Prostate gland (tissue), 2 donors: ENCODE data around the gene MAN2B1. TPM values are rescaled to one million over a fixed set of nuclear protein-coding genes. Genes with fewer than 3 reads are reported as not detected.
A peak's percentile ranks its signal among the peaks of the same experiment; 100 is the strongest.

ENCODE experiments used
- DNase-seq: peaks from one replicate; pipeline ENCODE4 v3.0.0-alpha.2; 2019; ENCODE audit warnings: low spot score
- H3K27ac ChIP-seq, 2 donors: fragments of 200-600 bp; sonication (generic); 2 replicates each; pipeline ENCODE4 v1.5.1; 2017 to 2019
- H3K27me3 ChIP-seq: fragments of 200-600 bp; sonication (generic); replicated peaks from 2 replicates; pipeline ENCODE4 v1.5.1; 2019; ENCODE audit not compliant: insufficient read depth
- H3K36me3 ChIP-seq, 2 donors: fragments of 200-600 bp; sonication (generic); 1 replicate in 1 of 2; 2 replicates in 1 of 2; pipeline versions ENCODE4 v1.5.1 to v1.8.1; 2017 to 2019
- H3K4me1 ChIP-seq: fragments of 200-600 bp; sonication (generic); replicated peaks from 2 replicates; pipeline ENCODE4 v1.5.1; 2019
- H3K4me3 ChIP-seq, 2 donors: fragments of 200-600 bp; sonication (generic); 2 replicates each; pipeline ENCODE4 v1.5.1; 2017 to 2019
- H3K9me3 ChIP-seq: fragments of 200-600 bp; sonication (generic); 2 replicates; pipeline ENCODE4 v1.5.1; 2017
- CTCF ChIP-seq, 4 experiments: fragments of 200-600 bp in 2 of 4; fragments of 450-650 bp in 2 of 4; sonication (generic) in 2 of 4; IDR thresholded peaks; 1 replicate in 3 of 4; 2 replicates in 1 of 4; pipeline ENCODE4 v1.5.1; 2016 to 2019; ENCODE audit warnings: antibody characterized with exemption in 4 of 4, mild to moderate bottlenecking in 2 of 4, moderate library complexity in 2 of 4
- POLR2A ChIP-seq: fragments of 450-650 bp; IDR thresholded peaks from one replicate; pipeline ENCODE4 v1.6.1; 2016; ENCODE audit warnings: antibody characterized with exemption, mild to moderate bottlenecking
- POLR2AphosphoS5 ChIP-seq: sonication (generic); formaldehyde crosslinking; IDR thresholded peaks from one replicate; pipeline ENCODE4 v1.6.1; 2017; ENCODE audit warnings: antibody characterized with exemption
- WGBS: methylation state at CpG from one replicate; pipeline ENCODE4 v1.1.5; 2018; 5-methylcytosine and 5-hydroxymethylcytosine counted together
- intact Hi-C: fragments of 100-400 bp; cut with DNase I; formaldehyde crosslinking; loops from one replicate; pipeline ENCODE4 v1.14.2; 2022
- total RNA-seq, 2 donors: library from RNA; depleted of rRNA; stranded (reverse); fragments of >200 nt; gene quantifications; one replicate each; pipeline ENCODE4 v1.1.0, GENCODE V29; 2016

The MAN2B1 gene
- total RNA-seq, 2 donors from 2014 or later = 60.2 to 91.9 TPM

- WGBS = 70% methylated on average over 4 of the region's 4 CpGs
- intact Hi-C loops = loop anchor here (5.0 kb wide), 1 partner anchor 56 kb away; the partner anchor contains the start of genes ZNF490 and ZNF791
- DNase-seq = no peak
- no peaks in the 10 kb centered on the region for H3K9me3 ChIP-seq
- H3K27ac ChIP-seq = no peak overlapping the region
- peak overlapping the region in 1 of 2 donors; percentile 83 for H3K4me3 ChIP-seq
- peaks cover 22% of the 10 kb centered on the region for H3K4me1 ChIP-seq
- H3K27me3 ChIP-seq = no peaks in the 10 kb centered on the region
- no peak for TF ChIP-seq CTCF (IDR thresholded peaks at IDR 0.05)
- no peak for TF ChIP-seq POLR2AphosphoS5
- no peak for TF ChIP-seq POLR2A
- no peaks in the 10 kb centered on the region for H3K36me3 ChIP-seq
Measured at GRCh38 chr19:12667731-12668302, 1.3 kb upstream of the MAN2B1 start.

GRCh38 chr19:12665671-12666264, 774 bp downstream of the MAN2B1 start:
- TF ChIP-seq CTCF (IDR thresholded peaks at IDR 0.05) (no peak), POLR2A (no peak), POLR2AphosphoS5 (no peak)
- no peaks in the 10 kb centered on the region for H3K9me3 ChIP-seq
- intact Hi-C loops = loop anchor here (5.0 kb wide), 1 partner anchor 53 kb away; the partner anchor contains the start of genes ZNF490 and ZNF791
- peaks cover 21% of the 10 kb centered on the region for H3K4me1 ChIP-seq
- 35% methylated on average over 12 of the region's 12 CpGs for WGBS
- no peak for DNase-seq
- H3K27me3 ChIP-seq = no peaks in the 10 kb centered on the region
- no peak overlapping the region for H3K27ac ChIP-seq
- peak overlapping the region; percentile 86 to 87 for H3K4me3 ChIP-seq
- no peaks in the 10 kb centered on the region for H3K36me3 ChIP-seq

- no peak for DNase-seq
- no peaks in the 10 kb centered on the region for H3K9me3 ChIP-seq
- H3K27me3 ChIP-seq = no peaks in the 10 kb centered on the region
- H3K4me1 ChIP-seq = peaks cover 16% of the 10 kb centered on the region
- no peak overlapping the region for H3K4me3 ChIP-seq
- no peak for TF ChIP-seq CTCF (IDR thresholded peaks at IDR 0.05)
- no peak for TF ChIP-seq POLR2A
- TF ChIP-seq POLR2AphosphoS5 = no peak
- H3K36me3 ChIP-seq = no peaks in the 10 kb centered on the region
- intact Hi-C loops = loop anchor here (5.0 kb wide), 1 partner anchor 53 kb away; the partner anchor contains the start of genes ZNF490 and ZNF791
- 84% methylated on average over 10 of the region's 10 CpGs for WGBS
- H3K27ac ChIP-seq = no peak overlapping the region
Measured at GRCh38 chr19:12665281-12665573, 1.3 kb downstream of the MAN2B1 start.

- Histone ChIP-seq H3K27ac (no peak overlapping the region), H3K9me3 (no peaks in the 10 kb centered on the region), H3K36me3 (no peaks in the 10 kb centered on the region), H3K4me3 (no peak overlapping the region), H3K4me1 (peaks cover 13% of the 10 kb centered on the region), H3K27me3 (no peaks in the 10 kb centered on the region)
- WGBS = 80% methylated on average over 29 of the region's 29 CpGs
- intact Hi-C loops = loop anchor here (5.0 kb wide), 1 partner anchor 52 kb away; the partner anchor contains the start of genes ZNF490 and ZNF791
- TF ChIP-seq POLR2AphosphoS5 = no peak
- no peak for TF ChIP-seq POLR2A
- TF ChIP-seq CTCF (IDR thresholded peaks at IDR 0.05) = no peak
- DNase-seq = no peak
Measured at GRCh38 chr19:12664406-12665280, 1.9 kb downstream of the MAN2B1 start.
